HFF-Myc (cell line): ENCODE data around the gene SPATS2L.
"Not testable (repeated sequence)": the region's sequence is repeated elsewhere in the genome, so short reads cannot be mapped to it uniquely, and the experiment has no call there.

Source experiments
- DNase-seq: peaks from one replicate; pipeline ENCODE4 v3.0.0-alpha.2; 2011; ENCODE audit warnings: low read depth; ENCODE audit errors: extremely low read depth
- H3K4me3 ChIP-seq: replicated peaks from 2 replicates; pipeline ENCODE4 v1.5.1; 2011; ENCODE audit warnings: low read depth, mild to moderate bottlenecking, control low read depth, low read length
- CTCF ChIP-seq: IDR thresholded peaks from 2 replicates; pipeline ENCODE4 v1.5.1; 2012; ENCODE audit warnings: mild to moderate bottlenecking, low read depth, low read length, control low read depth; ENCODE audit errors: missing control alignments

The SPATS2L gene

GRCh38 chr2:200336980-200337615 lies 30.6 kb downstream of the SPATS2L start:
- no peak for TF ChIP-seq CTCF
- H3K4me3 ChIP-seq = no peak overlapping the region
- DNase-seq = no peak

DNA sequence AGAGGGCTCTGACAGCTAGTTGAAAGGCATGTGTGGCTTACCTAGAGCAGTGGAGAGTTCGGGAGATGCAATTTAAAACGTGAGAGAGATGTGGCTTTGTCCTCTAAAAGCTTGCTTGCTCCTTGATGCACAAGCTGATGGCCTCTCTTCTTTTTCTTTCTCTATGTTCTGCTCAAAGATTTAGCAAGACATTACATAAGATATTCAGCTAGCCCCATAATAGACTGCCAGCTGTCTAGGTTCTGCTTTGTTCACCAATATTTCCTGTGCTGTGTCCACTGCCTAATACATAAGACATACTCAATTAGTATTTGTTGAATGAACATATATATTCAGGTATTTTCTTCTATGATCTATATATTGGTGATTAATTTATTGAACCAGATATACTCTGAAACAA lies 31.1 kb downstream of the SPATS2L start:
- no peak for DNase-seq
- TF ChIP-seq CTCF = no peak
- H3K4me3 ChIP-seq = no peak overlapping the region

- no peak for DNase-seq
These were observed 32.2 kb downstream of the SPATS2L start for GRCh38 chr2:200338692-200339091.

GRCh38 chr2:200340508-200341224 lies 34.2 kb downstream of the SPATS2L start:
- no peak overlapping the region for H3K4me3 ChIP-seq
- DNase-seq = no peak
- TF ChIP-seq CTCF = no peak

More at GRCh38 chr2:200338692-200339091, 32.2 kb downstream of the SPATS2L start:
- TF ChIP-seq CTCF = no peak
- no peak overlapping the region for H3K4me3 ChIP-seq

- no peak overlapping the region for H3K4me3 ChIP-seq
- DNase-seq = no peak
- no peak for TF ChIP-seq CTCF
These were observed 34.9 kb downstream of the SPATS2L start for GRCh38 chr2:200341376-200341775.

- no peak for TF ChIP-seq CTCF
- DNase-seq = no peak
- H3K4me3 ChIP-seq = no peak overlapping the region
These were observed 35.7 kb downstream of the SPATS2L start for GRCh38 chr2:200342235-200342634.

DNA sequence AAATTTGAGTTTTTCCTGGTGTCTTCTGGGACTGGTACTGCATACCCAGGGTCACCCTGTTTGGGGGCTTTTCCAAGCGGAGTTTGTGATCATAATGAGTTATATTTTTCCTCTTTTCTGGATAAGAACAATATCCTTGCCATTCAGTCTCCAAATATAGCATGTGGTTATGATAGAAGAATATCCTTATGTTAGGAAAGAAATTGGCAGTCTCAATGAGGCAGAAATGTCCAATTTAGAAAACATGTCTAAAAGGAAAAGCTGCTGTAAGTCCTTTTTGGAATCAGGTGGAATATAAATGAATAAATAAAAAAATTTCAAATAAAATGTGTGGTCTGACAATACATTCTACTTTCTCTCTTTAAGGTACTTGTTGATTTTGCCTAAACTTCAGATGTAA lies 36.2 kb downstream of the SPATS2L start:
- no peak for DNase-seq
- no peak for TF ChIP-seq CTCF
- H3K4me3 ChIP-seq = no peak overlapping the region

- not testable (repeated sequence) for H3K4me3 ChIP-seq, DNase-seq
These were observed 37.7 kb downstream of the SPATS2L start for GRCh38 chr2:200344202-200344601.
